Stimulated activated memory B cell treated with anti-CD40 and anti-IgM and Interleukin-4, amounts not matched to agents 10 μg/mL and 1 μg/mL and 100 μg/mL, for 72 hours (primary cell): ENCODE data around the gene ZNF630.
"Not testable (repeated sequence)": the region's sequence is repeated elsewhere in the genome, so short reads cannot be mapped to it uniquely, and the experiment has no call there.

Experiments
- ATAC-seq: fragments of 150-1000 bp; cut with Tn5 transposase; 2 replicates; pipeline ENCODE4 v1.10.0; 2021
- H3K27ac Mint-ChIP-seq: one replicate; pipeline ENCODE4 v1.8.0; 2022; ENCODE audit warnings: mild to moderate bottlenecking, mixed read lengths
- H3K27me3 Mint-ChIP-seq: one replicate; pipeline ENCODE4 v1.8.0; 2022; ENCODE audit warnings: mixed read lengths
- H3K36me3 Mint-ChIP-seq: one replicate; pipeline ENCODE4 v1.8.0; 2022; ENCODE audit warnings: mixed read lengths
- H3K4me1 Mint-ChIP-seq: one replicate; pipeline ENCODE4 v1.8.0; 2022; ENCODE audit warnings: mixed read lengths
- H3K4me3 Mint-ChIP-seq: one replicate; pipeline ENCODE4 v1.8.0; 2022; ENCODE audit warnings: mild to moderate bottlenecking, moderate library complexity, mixed read lengths
- H3K9me3 Mint-ChIP-seq: one replicate; pipeline ENCODE4 v1.8.0; 2022; ENCODE audit warnings: mixed read lengths

Gene ZNF630

DNA sequence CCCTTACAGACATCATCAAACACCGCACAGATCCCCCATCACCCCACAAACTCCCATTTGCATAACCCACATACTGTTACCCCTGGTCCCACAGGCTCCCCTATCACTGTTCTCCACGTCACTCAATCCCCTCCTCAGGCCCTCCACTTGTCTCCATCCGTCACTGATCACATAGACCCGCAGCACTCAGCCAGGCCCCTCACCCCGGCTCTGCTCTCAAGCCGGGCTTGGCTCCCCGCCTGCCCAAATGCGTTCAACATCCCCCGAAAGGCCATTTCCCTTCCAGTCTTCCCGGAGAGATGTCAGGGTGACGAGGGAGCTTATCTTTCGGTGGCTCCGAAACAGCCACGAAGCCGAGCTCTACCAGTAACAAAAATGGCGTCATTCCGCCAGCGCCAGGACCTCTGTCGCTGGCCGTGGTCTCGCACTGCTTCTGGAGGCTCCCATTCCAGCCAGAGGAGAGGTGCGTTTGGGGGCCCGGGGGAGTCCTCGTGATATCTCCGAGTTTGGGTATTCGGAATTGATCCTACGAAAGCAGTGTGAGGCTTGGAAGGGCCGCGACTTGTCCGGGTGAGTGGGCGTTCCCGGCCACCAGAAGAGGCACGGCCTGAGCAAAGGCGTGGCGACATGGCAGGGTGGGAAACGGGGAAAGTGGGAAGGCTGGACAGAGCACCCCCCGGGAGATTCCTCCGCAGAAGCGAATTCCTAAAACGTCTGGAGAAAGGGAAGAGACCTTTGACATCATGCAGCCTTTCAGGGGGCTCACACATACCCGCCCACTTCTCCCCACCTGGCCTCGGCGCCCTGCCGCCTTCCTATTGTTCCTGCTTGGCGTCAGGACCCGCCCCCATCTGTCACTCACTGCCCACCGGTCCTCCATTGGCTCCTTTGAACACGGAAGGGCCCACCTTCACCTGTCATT lies at the start of gene ZNF630:
Gene ZNF630 (minus strand): TSS at position 577 of the 922 bp plus-strand sequence. CDS start 4,754 bp downstream, outside the sequence.
- Mint-ChIP-seq H3K27me3 (no peaks in the 10 kb centered on the region), H3K4me1 (peaks cover 13% of the 10 kb centered on the region), H3K36me3 (no peaks in the 10 kb centered on the region), H3K9me3 (no peaks in the 10 kb centered on the region), H3K4me3 (peak within 1 kb of the TSS; percentile 97), H3K27ac (peak within 1 kb of the TSS; percentile 96)
- ATAC-seq = peak; percentile 96

DNA sequence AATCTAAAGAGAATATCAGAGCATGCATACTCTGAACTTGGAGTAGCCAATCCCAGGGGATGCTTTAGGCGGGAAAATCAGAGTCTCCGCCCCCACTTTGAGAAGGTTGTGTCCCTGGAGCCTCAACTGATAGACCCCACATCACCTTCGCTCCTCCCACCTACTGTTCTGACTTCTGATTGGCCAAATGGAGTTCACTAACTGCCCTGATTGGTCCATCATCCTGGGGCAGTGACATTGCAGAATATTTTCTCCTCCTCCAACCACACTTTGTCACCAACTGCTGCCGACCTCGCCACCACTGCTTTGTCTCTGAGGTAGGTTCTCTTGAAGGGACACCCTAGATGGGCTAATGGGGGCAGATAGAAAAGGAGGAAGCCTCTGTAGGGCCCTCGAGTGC lies 36.3 kb upstream of the ZNF630 start:
- Mint-ChIP-seq H3K27me3 (no peaks in the 10 kb centered on the region), H3K4me1 (no peaks in the 10 kb centered on the region), H3K27ac (no peak overlapping the region), H3K4me3 (no peak overlapping the region), H3K9me3 (no peaks in the 10 kb centered on the region), H3K36me3 (no peaks in the 10 kb centered on the region)
- no peak for ATAC-seq

DNA sequence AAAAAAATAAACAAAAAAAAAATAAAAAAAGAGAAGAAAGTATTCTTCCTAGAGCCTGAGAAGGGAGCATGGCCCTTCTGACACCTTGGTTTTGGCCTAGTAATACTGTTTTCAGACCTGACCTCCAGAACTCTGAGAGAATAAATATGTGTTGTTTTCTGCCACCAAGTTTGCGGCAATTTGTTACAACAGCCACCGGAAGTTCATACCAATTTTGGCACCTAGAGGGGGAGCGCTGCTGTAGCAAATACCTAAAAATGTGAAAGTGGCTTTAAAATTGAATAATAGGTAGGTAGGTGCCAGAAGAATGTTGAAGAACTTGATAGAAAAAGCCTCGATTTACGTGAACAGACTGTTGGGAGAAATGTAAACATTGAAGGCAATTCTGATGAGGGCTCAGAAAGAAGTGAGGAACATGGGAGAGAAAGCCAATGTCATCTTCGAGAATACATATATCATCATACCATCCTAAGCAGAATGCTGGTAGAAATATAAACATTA lies 31.5 kb upstream of the ZNF630 start:
- ATAC-seq = no peak
- no peak overlapping the region for H3K4me3 Mint-ChIP-seq
- no peaks in the 10 kb centered on the region for H3K27me3 Mint-ChIP-seq
- no peaks in the 10 kb centered on the region for H3K36me3 Mint-ChIP-seq
- no peak overlapping the region for H3K27ac Mint-ChIP-seq
- no peaks in the 10 kb centered on the region for H3K4me1 Mint-ChIP-seq
- peaks cover 5% of the 10 kb centered on the region for H3K9me3 Mint-ChIP-seq

GRCh38 chrX:48101443-48101842 lies 30.0 kb upstream of the ZNF630 start:
- Mint-ChIP-seq H3K4me1 (no peaks in the 10 kb centered on the region), H3K4me3 (no peak overlapping the region), H3K27me3 (no peaks in the 10 kb centered on the region), H3K36me3 (no peaks in the 10 kb centered on the region), H3K27ac (no peak overlapping the region), H3K9me3 (peaks cover 5% of the 10 kb centered on the region)
- ATAC-seq = no peak

GRCh38 chrX:48092558-48092957 lies 21.1 kb upstream of the ZNF630 start:
- not testable (repeated sequence) for H3K27me3 Mint-ChIP-seq, H3K9me3 Mint-ChIP-seq, ATAC-seq, H3K27ac Mint-ChIP-seq, H3K4me1 Mint-ChIP-seq, H3K36me3 Mint-ChIP-seq, H3K4me3 Mint-ChIP-seq

DNA sequence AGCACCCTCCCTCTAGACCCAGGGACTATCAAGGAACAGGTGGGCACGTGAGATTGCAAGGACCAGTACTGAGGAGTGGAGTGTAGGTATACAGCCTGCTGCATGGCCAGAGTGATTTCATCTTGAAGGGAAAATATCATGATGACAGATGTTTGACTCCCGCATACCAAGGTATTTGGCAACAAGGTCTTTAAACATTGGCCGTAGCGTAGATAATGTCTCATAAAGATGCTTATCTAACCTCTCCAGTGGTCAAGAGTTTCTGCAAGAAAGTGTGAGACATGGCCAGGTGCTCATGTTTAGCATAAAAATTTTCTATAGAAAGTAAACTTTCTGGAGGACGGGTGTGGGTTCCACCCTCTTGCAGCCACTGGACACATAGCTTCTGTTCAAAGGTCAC lies 18.7 kb upstream of the ZNF630 start:
- ATAC-seq = no peak
- H3K4me1 Mint-ChIP-seq = no peaks in the 10 kb centered on the region
- no peak overlapping the region for H3K4me3 Mint-ChIP-seq
- H3K36me3 Mint-ChIP-seq = no peaks in the 10 kb centered on the region
- peaks cover 10% of the 10 kb centered on the region for H3K27me3 Mint-ChIP-seq
- H3K27ac Mint-ChIP-seq = no peak overlapping the region
- no peaks in the 10 kb centered on the region for H3K9me3 Mint-ChIP-seq

DNA sequence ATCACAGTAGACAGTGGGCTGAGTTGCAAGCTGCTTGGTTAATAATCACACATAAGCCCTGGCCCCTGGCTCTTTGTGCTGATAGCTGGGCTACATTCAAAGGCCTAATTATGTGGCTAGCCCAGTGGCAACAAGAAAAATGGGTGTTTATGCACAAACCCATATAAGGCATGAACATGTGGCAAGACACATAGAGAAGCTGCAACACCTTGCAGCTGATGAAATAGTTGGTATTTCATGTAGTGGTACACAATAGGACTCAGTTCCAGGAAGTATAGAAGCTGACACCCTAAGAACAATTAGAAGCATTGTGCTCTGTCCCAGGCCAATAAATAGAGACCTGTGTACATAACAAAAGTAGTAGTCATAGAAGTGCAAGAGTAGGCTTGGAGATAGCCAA lies 14.6 kb upstream of the ZNF630 start:
- H3K4me3 Mint-ChIP-seq = no peak overlapping the region
- no peaks in the 10 kb centered on the region for H3K36me3 Mint-ChIP-seq
- no peaks in the 10 kb centered on the region for H3K9me3 Mint-ChIP-seq
- ATAC-seq = no peak
- peaks cover 9% of the 10 kb centered on the region for H3K27me3 Mint-ChIP-seq
- H3K4me1 Mint-ChIP-seq = peaks cover 6% of the 10 kb centered on the region
- no peak overlapping the region for H3K27ac Mint-ChIP-seq

DNA sequence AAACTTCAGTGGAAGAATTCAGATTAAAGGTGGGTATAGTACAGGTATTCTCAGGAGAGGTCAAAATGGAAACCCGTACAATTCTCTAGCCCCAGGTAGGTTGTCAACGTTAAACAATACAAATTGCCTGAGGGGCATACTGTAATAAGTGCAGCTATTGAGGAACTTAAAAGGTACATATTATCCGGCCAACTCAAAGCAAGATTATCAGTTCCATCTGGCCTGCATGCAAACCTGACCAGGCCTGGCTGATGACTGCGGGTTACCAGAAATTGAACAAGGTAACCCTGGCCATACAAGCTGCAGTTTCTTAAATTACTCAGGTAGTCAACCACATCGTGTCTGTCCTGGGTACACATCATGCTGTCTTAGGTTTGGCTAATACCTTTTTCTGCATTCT lies 12.3 kb upstream of the ZNF630 start:
- no peak for ATAC-seq
- Mint-ChIP-seq H3K36me3 (no peaks in the 10 kb centered on the region), H3K4me3 (no peak overlapping the region)

DNA sequence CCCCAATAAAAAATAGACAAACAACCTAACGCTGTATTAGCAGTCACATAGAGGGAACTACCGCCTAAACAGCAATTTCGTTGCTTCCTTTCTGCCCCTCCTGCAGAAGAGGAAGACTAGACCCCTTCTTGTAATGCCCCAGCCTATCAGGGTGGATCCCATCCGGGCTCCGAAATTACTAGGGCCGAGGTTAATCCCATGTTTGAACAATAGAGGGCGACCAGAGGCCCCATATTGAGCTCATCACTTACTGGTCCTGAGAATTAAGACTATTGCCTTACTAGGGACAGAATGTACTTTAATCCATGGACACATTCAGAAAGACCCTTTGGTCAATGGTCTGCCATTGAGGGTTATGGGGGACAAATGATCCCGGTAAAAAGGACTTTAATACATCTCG lies 11.8 kb upstream of the ZNF630 start:
- Mint-ChIP-seq H3K27ac (no peak overlapping the region), H3K36me3 (no peaks in the 10 kb centered on the region), H3K4me1 (peaks cover 6% of the 10 kb centered on the region), H3K27me3 (no peaks in the 10 kb centered on the region), H3K9me3 (no peaks in the 10 kb centered on the region), H3K4me3 (no peak overlapping the region)
- ATAC-seq = peak; percentile 68

More for the DNA sequence above, 12.3 kb upstream of the ZNF630 start:
- Mint-ChIP-seq H3K4me1 (peaks cover 6% of the 10 kb centered on the region), H3K27ac (no peak overlapping the region), H3K9me3 (no peaks in the 10 kb centered on the region), H3K27me3 (no peaks in the 10 kb centered on the region)

GRCh38 chrX:48076343-48076742 lies 4.9 kb upstream of the ZNF630 start:
- Mint-ChIP-seq H3K4me1 (peaks cover 8% of the 10 kb centered on the region), H3K36me3 (no peaks in the 10 kb centered on the region), H3K27me3 (no peaks in the 10 kb centered on the region), H3K9me3 (no peaks in the 10 kb centered on the region), H3K27ac (peak overlapping the region; percentile 69), H3K4me3 (no peak overlapping the region)
- ATAC-seq = no peak

DNA sequence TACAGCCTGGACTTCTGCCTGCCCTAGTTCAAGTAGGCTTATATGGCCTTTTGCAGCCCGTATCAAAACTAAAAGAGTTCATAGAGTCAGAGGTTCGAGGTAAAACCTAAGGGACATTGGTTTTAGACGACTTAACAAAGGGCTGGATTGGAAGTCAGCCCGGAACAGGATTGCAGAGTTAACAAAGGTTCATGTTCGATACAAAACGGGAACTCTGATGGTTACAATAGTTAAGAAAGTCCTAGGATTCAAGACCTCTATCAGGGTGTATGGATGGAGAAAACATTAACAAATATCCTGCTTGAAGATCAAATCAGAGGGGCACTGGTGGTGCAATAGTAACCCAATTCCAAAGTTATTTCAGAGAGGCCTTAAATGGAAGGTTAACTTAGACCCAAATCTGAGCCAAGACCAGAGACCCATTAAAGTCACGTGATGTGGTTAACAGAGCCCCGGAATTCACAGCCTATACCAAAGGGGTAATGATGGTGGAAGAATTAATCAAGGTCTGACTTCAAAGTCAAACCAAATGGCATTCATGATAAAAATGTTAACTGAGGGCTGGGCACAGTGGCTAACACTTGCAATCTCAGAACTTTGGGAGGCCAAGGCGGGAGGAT lies 656 bp upstream of the ZNF630 start:
- no peaks in the 10 kb centered on the region for H3K36me3 Mint-ChIP-seq

DNA sequence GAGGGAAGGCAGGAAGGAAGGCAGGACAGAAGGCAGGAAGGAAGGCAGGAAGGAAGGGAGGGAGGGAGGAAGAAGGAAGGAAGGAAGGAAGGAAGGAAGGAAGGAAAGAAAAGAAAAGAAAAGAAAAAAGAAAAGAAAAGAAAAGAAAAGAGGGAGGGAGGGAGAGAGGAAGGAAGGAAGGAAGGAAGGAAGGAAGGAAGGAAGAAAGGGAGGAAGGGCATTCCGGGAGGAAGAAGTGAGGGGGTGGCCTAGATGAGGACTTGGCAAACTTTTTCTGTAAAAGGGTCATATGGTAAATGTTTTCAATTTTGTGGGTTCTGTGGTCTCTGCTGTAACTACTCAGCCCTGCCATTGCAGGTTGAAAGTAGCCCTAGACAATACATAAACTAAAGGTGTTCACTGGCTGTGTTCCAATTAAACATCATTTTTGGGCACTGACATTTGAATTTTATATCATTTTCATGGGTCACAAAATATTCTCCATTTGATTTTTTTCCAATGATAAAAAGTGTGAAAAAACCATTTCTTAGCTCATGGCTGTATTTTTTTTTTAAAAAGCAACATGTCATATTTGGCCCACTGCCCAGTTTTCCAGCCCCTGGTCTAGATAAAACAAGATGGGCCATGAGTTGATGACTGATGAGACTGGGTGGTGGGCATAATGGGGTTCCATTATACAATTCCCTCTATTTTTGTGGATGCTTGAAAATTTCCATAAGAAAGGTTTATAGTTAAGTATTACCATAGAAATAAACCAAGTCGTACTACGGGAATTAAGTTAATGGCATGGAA lies 3.1 kb downstream of the ZNF630 start:
- Mint-ChIP-seq H3K27ac (peak overlapping the region; percentile 53), H3K4me3 (no peak overlapping the region), H3K9me3 (no peaks in the 10 kb centered on the region), H3K4me1 (peaks cover 9% of the 10 kb centered on the region), H3K27me3 (no peaks in the 10 kb centered on the region), H3K36me3 (peaks cover 2% of the 10 kb centered on the region)
- ATAC-seq = no peak

More for the DNA sequence above, 656 bp upstream of the ZNF630 start:
- H3K4me3 Mint-ChIP-seq = peak overlapping the region; percentile 97
- peak overlapping the region; percentile 96 for H3K27ac Mint-ChIP-seq
- H3K4me1 Mint-ChIP-seq = peaks cover 16% of the 10 kb centered on the region
- no peak for ATAC-seq
- H3K9me3 Mint-ChIP-seq = no peaks in the 10 kb centered on the region
- H3K27me3 Mint-ChIP-seq = no peaks in the 10 kb centered on the region

- no peak for ATAC-seq
- H3K9me3 Mint-ChIP-seq = no peaks in the 10 kb centered on the region
These were observed 7.2 kb downstream of the ZNF630 start for GRCh38 chrX:48064261-48064660.

GRCh38 chrX:48059296-48059639 lies 12.2 kb downstream of the ZNF630 start:
- H3K36me3 Mint-ChIP-seq = peaks cover 59% of the 10 kb centered on the region

More at GRCh38 chrX:48064261-48064660, 7.2 kb downstream of the ZNF630 start:
- H3K4me3 Mint-ChIP-seq = no peak overlapping the region
- no peaks in the 10 kb centered on the region for H3K4me1 Mint-ChIP-seq
- H3K27me3 Mint-ChIP-seq = no peaks in the 10 kb centered on the region
- peaks cover 40% of the 10 kb centered on the region for H3K36me3 Mint-ChIP-seq
- H3K27ac Mint-ChIP-seq = no peak overlapping the region

DNA sequence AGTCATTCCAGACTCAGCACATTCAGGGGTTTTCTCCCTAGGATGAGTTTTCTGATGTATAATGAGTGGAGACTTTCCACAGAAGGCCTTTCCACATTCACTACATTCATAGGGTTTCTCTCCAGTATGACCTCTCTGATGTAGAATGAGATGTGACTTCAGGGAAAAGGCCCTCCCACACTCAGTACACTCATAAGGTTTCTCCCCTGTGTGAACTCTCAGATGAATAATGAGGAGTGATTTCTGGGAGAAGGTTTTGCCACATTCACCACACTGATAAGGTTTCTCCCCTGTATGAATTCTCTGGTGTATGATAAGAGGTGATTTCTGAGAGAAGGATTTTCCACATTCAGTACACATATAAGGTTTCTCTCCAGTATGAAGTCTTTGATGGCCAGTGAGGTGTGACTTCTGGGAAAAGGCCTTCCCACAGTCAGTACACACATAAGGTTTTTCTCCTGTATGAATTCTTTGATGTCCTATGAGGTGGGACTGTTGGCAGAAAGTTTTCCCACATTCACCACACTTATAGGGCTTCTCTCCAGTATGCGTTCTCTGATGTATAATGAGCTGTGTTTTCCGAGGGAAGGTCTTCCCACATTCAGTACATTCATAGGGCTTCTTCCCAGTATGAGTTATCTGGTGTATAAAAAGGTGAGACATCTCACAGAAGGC lies 12.7 kb downstream of the ZNF630 start:
- no peaks in the 10 kb centered on the region for H3K9me3 Mint-ChIP-seq
- H3K27ac Mint-ChIP-seq = no peak overlapping the region
- ATAC-seq = no peak
- H3K4me1 Mint-ChIP-seq = no peaks in the 10 kb centered on the region
- no peak overlapping the region for H3K4me3 Mint-ChIP-seq
- peaks cover 59% of the 10 kb centered on the region for H3K36me3 Mint-ChIP-seq
- no peaks in the 10 kb centered on the region for H3K27me3 Mint-ChIP-seq

More at GRCh38 chrX:48059296-48059639, 12.2 kb downstream of the ZNF630 start:
- ATAC-seq = no peak
- Mint-ChIP-seq H3K4me3 (no peak overlapping the region), H3K27me3 (no peaks in the 10 kb centered on the region), H3K4me1 (no peaks in the 10 kb centered on the region), H3K9me3 (no peaks in the 10 kb centered on the region), H3K27ac (no peak overlapping the region)
